Esophagus squamous epithelium (tissue), 4 donors: ENCODE data around the gene PLEKHA5.

Source experiments
- CTCF ChIP-seq, 6 experiments: fragments of 450-650 bp in 4 of 6; fragments of 200-600 bp in 2 of 6; sonication (generic) in 2 of 6; IDR thresholded peaks; one replicate each; pipeline ENCODE4 v1.5.1; 2016 to 2019; ENCODE audit warnings: antibody characterized with exemption in 6 of 6, mild to moderate bottlenecking in 4 of 6, moderate library complexity in 4 of 6
- POLR2A ChIP-seq, 4 donors: fragments of 450-650 bp; IDR thresholded peaks; one replicate each; pipeline ENCODE4 v1.6.1; 2017; ENCODE audit warnings: antibody characterized with exemption in 4 of 4, mild to moderate bottlenecking in 4 of 4, moderate library complexity in 3 of 4

- TF ChIP-seq CTCF (IDR thresholded peaks at IDR 0.05): no peak
- no peak for TF ChIP-seq POLR2A (IDR thresholded peaks at IDR 0.05)
These were observed 244.1 kb downstream of the PLEKHA5 start for GRCh38 chr12:19373586-19373985.
